Stomach (tissue), 9 donors: Measurements from ENCODE around the gene FBLN7. TPM values are rescaled to one million over a fixed set of nuclear protein-coding genes. Genes with fewer than 3 reads are reported as not detected.

ENCODE experiments used
- DNase-seq, 2 donors: peaks; one replicate each; pipeline versions ENCODE4 v3.0.0 to v3.0.0-alpha.2; 2013 to 2019
- H3K27ac ChIP-seq, 5 donors: fragments of 200-600 bp in 4 of 5; sonication (generic) in 4 of 5; one replicate each; pipeline ENCODE4 v1.5.1; 2013 to 2019; ENCODE audit warnings: mild to moderate bottlenecking in 1 of 5, moderate library complexity in 1 of 5
- H3K27me3 ChIP-seq, 3 donors: fragments of 200-600 bp; sonication (generic); one replicate each; pipeline ENCODE4 v1.5.1; 2017 to 2019; ENCODE audit warnings: mixed run types in 1 of 3
- H3K36me3 ChIP-seq, 4 donors: fragments of 200-600 bp; sonication (generic); 1 replicate in 3 of 4; 2 replicates in 1 of 4; pipeline ENCODE4 v1.5.1; 2016 to 2019
- H3K4me1 ChIP-seq, 4 donors: fragments of 200-600 bp; sonication (generic); one replicate each; pipeline ENCODE4 v1.5.1; 2016 to 2019
- H3K4me3 ChIP-seq, 4 donors: fragments of 200-600 bp; sonication (generic) in 3 of 4; one replicate each; pipeline ENCODE4 v1.5.1; 2016 to 2019; ENCODE audit warnings: mild to moderate bottlenecking in 1 of 4
- H3K9me3 ChIP-seq, 4 donors: fragments of 200-600 bp; sonication (generic); one replicate each; pipeline ENCODE4 v1.5.1; 2016 to 2019
- EP300 ChIP-seq: sonication (generic); formaldehyde crosslinking; IDR thresholded peaks from one replicate; pipeline ENCODE4 v1.6.1; 2017; ENCODE audit warnings: antibody characterized with exemption
- POLR2A ChIP-seq, 4 donors: fragments of 450-650 bp; IDR thresholded peaks; one replicate each; pipeline ENCODE4 v1.6.1; 2016; ENCODE audit warnings: antibody characterized with exemption in 4 of 4, control low read depth in 2 of 4, mild to moderate bottlenecking in 1 of 4, moderate library complexity in 1 of 4
- POLR2AphosphoS5 ChIP-seq, 3 donors: sonication (generic); formaldehyde crosslinking; IDR thresholded peaks; one replicate each; pipeline ENCODE4 v1.6.1; 2016; ENCODE audit warnings: antibody characterized with exemption in 3 of 3
- WGBS, 5 donors: extraction: QIAGEN DNeasy Blood & Tissue Kit in 3 of 5; methylation state at CpG; one replicate each; pipeline versions ENCODE4 v1.1.5 to v1.1.7; 2013 to 2018; 5-methylcytosine and 5-hydroxymethylcytosine counted together
- intact Hi-C: fragments of 100-400 bp; cut with DNase I; formaldehyde crosslinking; loops from one replicate; pipeline ENCODE4 v1.15.1; 2023; ENCODE audit warnings: low total_unique reads
- polyA plus RNA-seq, 3 donors: library from polyadenylated mRNA; stranded (reverse); fragments of 200-250 nt; gene quantifications; one replicate each; pipeline ENCODE4 v1.2.3, GENCODE V29; 2013
- total RNA-seq, 5 donors: library from RNA; depleted of rRNA; stranded (reverse); fragments of >200 nt; gene quantifications; one replicate each; pipeline versions ENCODE4 v1.1.0 to v1.2.3, GENCODE V29; 2014 to 2016
- TF ChIP-seq, protein P1 (sequence below), 7 experiments: fragments of 450-650 bp in 4 of 7; fragments of 200-600 bp in 3 of 7; sonication (generic) in 3 of 7; IDR thresholded peaks; one replicate each; pipeline ENCODE4 v1.5.1; 2016 to 2019; ENCODE audit warnings: antibody characterized with exemption in 7 of 7, control low read depth in 2 of 7, mild to moderate bottlenecking in 1 of 7
- donor health status: healthy with polysubstance abuse.
- donor health status: Bipolar disorder and iron deficiency.
- donor health status: healthy.

The FBLN7 gene
- total and polyA plus RNA-seq, 8 donors, result 0.40 to 5.1 (median 2.0) TPM; not detected in 1

DNA sequence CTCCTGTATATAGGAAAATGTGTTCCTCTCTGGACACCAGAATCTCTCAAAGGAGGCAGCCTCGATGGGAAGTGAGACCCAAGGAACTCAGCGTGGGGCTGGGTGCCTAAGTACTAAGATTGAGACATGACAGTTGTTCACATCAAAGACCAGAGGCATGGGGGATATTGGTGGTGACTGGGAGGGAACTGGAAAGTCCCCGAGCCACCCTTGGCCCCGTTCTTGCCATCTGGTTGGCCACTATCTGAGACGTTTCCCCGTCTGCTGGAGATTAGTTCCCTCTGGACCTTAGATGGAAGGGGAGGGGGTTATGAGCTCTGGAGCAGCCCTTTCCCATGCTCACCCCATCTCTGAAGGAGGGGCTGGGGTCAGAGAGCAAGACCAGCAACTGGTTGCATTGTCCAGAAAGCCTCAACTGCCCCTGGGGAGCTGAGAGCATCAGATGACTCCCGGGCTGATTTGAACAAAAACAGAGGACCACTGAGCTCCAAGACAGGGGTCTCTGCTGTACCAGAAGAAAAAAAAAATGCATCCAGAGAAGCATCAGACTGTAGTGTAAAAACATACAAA is 11.8 kb downstream of the FBLN7 start:
- Histone ChIP-seq H3K36me3 (no peaks in the 10 kb centered on the region), H3K27me3 (no peaks in the 10 kb centered on the region), H3K4me1 (no peaks in the 10 kb centered on the region), H3K9me3 (no peaks in the 10 kb centered on the region), H3K27ac (no peak overlapping the region), H3K4me3 (no peak overlapping the region)
- peak; percentile 14 to 26 for DNase-seq
- 72 to 81% (median 78%) methylated on average over 7 of the region's 7 CpGs for WGBS, 5 donors
- TF ChIP-seq POLR2A (IDR thresholded peaks at IDR 0.05), result no peak
- TF ChIP-seq, protein P1, sequence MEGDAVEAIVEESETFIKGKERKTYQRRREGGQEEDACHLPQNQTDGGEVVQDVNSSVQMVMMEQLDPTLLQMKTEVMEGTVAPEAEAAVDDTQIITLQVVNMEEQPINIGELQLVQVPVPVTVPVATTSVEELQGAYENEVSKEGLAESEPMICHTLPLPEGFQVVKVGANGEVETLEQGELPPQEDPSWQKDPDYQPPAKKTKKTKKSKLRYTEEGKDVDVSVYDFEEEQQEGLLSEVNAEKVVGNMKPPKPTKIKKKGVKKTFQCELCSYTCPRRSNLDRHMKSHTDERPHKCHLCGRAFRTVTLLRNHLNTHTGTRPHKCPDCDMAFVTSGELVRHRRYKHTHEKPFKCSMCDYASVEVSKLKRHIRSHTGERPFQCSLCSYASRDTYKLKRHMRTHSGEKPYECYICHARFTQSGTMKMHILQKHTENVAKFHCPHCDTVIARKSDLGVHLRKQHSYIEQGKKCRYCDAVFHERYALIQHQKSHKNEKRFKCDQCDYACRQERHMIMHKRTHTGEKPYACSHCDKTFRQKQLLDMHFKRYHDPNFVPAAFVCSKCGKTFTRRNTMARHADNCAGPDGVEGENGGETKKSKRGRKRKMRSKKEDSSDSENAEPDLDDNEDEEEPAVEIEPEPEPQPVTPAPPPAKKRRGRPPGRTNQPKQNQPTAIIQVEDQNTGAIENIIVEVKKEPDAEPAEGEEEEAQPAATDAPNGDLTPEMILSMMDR (IDR thresholded peaks at IDR 0.05), result no peak
- no peak for TF ChIP-seq POLR2AphosphoS5 (IDR thresholded peaks at IDR 0.05)
- TF ChIP-seq EP300, result no peak
- intact Hi-C loops, result no loop called here

DNA sequence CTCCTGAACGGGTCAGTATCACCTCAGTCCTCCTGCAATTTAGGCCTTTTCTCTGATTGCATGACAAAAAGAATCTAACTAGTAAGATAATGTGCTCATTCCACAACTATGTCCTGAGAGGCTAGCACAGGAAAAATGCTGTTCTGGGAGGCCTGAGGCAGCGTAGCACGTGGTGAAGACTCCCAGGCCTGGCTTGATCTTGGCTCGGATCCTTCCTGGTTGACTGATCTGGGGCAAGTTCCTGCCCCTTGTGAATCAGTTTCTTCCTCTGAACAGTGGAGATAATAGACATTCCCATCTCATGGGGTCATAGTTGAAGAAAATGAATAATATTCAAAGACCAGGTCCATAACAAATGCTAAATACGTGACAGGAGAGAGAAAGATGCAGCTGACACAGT is 12.3 kb downstream of the FBLN7 start:
- Histone ChIP-seq H3K27ac (no peak overlapping the region), H3K9me3 (no peaks in the 10 kb centered on the region), H3K36me3 (no peaks in the 10 kb centered on the region), H3K27me3 (no peaks in the 10 kb centered on the region), H3K4me3 (no peak overlapping the region), H3K4me1 (peaks cover 0 to 4% (median 0%) of the 10 kb centered on the region in 4 donors)
- peak; percentile 17 to 47 for DNase-seq
- intact Hi-C loops, result no loop called here
- WGBS, 5 donors, result 68 to 80% (median 76%) methylated on average over 5 of the region's 5 CpGs
- no peak for TF ChIP-seq POLR2A (IDR thresholded peaks at IDR 0.05)
- TF ChIP-seq, protein P1 (IDR thresholded peaks at IDR 0.05), result no peak
- TF ChIP-seq EP300, result no peak
- TF ChIP-seq POLR2AphosphoS5 (IDR thresholded peaks at IDR 0.05), result no peak

DNA sequence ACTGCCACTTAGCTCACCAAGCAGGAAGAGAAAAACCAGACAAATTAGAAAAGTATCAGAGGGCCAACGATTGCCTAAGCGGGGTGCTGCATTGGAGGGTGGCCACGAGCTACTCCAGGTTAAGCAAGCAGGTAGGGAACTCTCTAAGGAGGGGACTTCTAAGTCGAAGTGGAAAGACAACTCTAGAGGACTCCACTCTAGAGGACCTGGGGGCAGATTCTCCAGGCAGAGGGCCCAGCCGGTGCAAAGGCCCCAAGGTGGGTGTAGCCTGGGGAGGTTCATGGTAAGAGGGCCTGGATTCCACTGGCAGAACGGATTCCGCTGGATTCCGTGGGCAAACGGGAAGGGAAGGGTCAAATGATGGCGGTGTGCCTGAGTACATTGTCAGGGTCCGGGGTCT is 12.7 kb downstream of the FBLN7 start:
- Histone ChIP-seq H3K9me3 (no peaks in the 10 kb centered on the region), H3K4me1 (peaks cover 0 to 8% (median 2%) of the 10 kb centered on the region in 4 donors), H3K27ac (no peak overlapping the region), H3K27me3 (no peaks in the 10 kb centered on the region), H3K4me3 (no peak overlapping the region), H3K36me3 (no peaks in the 10 kb centered on the region)
- DNase-seq, result peak in 1 of 2 donors; percentile 20
- TF ChIP-seq POLR2AphosphoS5 (IDR thresholded peaks at IDR 0.05) (no peak), POLR2A (IDR thresholded peaks at IDR 0.05) (no peak)
- WGBS, 5 donors, result 87 to 91% (median 91%) methylated on average over 11 of the region's 11 CpGs
- intact Hi-C loops, result no loop called here

DNA sequence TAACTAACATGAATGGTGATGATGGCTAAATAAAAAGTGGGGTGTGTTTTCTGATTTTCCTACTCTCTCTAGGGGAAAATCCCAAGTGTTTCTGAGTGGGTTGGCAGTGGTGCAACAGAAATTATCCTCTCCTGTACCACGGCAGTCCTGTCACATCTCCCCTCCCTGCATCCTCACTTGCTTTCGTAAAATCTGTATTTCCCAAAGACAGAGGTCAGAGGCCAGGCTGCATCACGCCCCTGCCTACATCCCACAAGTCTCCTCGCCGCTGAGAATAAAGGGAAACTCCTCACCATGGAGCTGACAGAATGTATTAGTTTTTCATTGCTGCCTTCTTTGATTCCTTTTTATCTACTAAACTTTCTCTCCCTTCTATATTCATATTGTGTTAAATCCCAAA is 13.1 kb downstream of the FBLN7 start:
- WGBS, 5 donors, result 86 to 95% (median 90%) methylated on average over 5 of the region's 5 CpGs
- Histone ChIP-seq H3K36me3 (no peaks in the 10 kb centered on the region), H3K4me1 (peaks cover 0 to 10% (median 2%) of the 10 kb centered on the region in 4 donors), H3K4me3 (no peak overlapping the region), H3K27ac (no peak overlapping the region), H3K27me3 (no peaks in the 10 kb centered on the region), H3K9me3 (no peaks in the 10 kb centered on the region)
- DNase-seq, result no peak
- intact Hi-C loops, result no loop called here
- TF ChIP-seq EP300 (no peak), POLR2AphosphoS5 (IDR thresholded peaks at IDR 0.05) (no peak), POLR2A (IDR thresholded peaks at IDR 0.05) (no peak)
- TF ChIP-seq, protein P1 (IDR thresholded peaks at IDR 0.05), result no peak

DNA sequence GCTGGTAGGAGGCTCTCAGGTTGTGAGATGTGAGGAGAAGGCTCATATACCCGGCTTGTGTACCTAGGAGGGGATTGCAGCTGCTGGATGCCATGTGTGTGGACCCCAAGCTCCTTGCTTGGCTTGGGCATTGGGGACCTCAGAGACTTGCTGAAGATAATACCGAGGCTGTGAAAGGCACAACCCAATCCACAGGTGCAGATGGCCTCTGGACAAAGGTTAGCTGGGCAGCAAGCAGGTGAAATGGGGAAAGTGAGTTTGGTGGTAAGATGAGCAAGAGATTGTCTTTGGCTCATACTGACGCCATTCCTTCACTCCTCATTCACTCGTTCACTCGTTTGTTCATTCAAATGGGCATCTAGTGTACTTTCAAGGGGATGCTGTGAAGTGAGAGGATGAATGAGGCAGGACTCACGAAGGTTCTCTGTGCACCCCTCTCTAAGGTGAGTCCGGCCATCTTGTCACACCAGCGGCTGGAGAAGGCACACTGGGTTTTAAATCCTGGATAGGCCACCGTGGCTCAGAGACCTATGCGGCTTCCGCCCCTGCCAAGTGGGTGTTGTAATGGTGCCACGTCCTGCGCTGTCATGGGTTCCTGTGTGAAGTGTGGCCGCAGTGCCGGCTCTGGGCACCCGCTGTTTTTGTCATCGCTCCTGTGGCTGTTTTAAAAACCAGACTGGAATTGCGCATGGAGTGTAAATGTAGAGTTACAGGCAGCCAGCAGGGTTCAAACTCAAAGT is 13.7 kb downstream of the FBLN7 start:
- 90 to 94% (median 93%) methylated on average over 17 to 18 of the region's 18 CpGs for WGBS, 5 donors
- TF ChIP-seq, protein P1 (IDR thresholded peaks at IDR 0.05), result no peak
- TF ChIP-seq POLR2AphosphoS5 (IDR thresholded peaks at IDR 0.05) (no peak), EP300 (no peak), POLR2A (IDR thresholded peaks at IDR 0.05) (no peak)
- peak in 1 of 2 donors; percentile 18 for DNase-seq
- no peak overlapping the region for H3K27ac ChIP-seq
- H3K9me3 ChIP-seq, result no peaks in the 10 kb centered on the region
- no peaks in the 10 kb centered on the region for H3K36me3 ChIP-seq
- intact Hi-C loops, result no loop called here
- H3K4me1 ChIP-seq, result peaks cover 0 to 10% (median 2%) of the 10 kb centered on the region in 4 donors
- no peaks in the 10 kb centered on the region for H3K27me3 ChIP-seq
- H3K4me3 ChIP-seq, result no peak overlapping the region
